Left hindlimb (tissue), 1 donor: Measurements from ENCODE around the gene GNAL.

ENCODE experiments used
- DNase-seq: peaks from one replicate; pipeline ENCODE4 v3.0.0-alpha.2; 2018

The GNAL gene

GRCh38 chr18:11817229-11817628 lies 128.2 kb downstream of the GNAL start:
- DNase-seq: no peak

GRCh38 chr18:11818486-11819203 lies 129.6 kb downstream of the GNAL start:
- no peak for DNase-seq

- no peak for DNase-seq
These were observed 130.9 kb downstream of the GNAL start for GRCh38 chr18:11819938-11820337.

- no peak for DNase-seq
These were observed 131.6 kb downstream of the GNAL start for GRCh38 chr18:11820697-11821096.

- DNase-seq: no peak
These were observed 132.1 kb downstream of the GNAL start for GRCh38 chr18:11821208-11821607.

- DNase-seq: no peak
These were observed 132.7 kb downstream of the GNAL start for GRCh38 chr18:11821643-11822237.

- no peak for DNase-seq
These were observed 134.5 kb downstream of the GNAL start for GRCh38 chr18:11823545-11823944.

- no peak for DNase-seq
These were observed 137.8 kb downstream of the GNAL start for GRCh38 chr18:11826836-11827235.

- no peak for DNase-seq
These were observed 139.8 kb downstream of the GNAL start for GRCh38 chr18:11828786-11829432.

GRCh38 chr18:11830585-11830984 lies 141.5 kb downstream of the GNAL start:
- no peak for DNase-seq

GRCh38 chr18:11831921-11832320 lies 142.9 kb downstream of the GNAL start:
- no peak for DNase-seq

- no peak for DNase-seq
These were observed 145.7 kb downstream of the GNAL start for GRCh38 chr18:11834772-11835171.

GRCh38 chr18:11839556-11839955 lies 150.5 kb downstream of the GNAL start:
- DNase-seq: no peak

- no peak for DNase-seq
These were observed 151.4 kb downstream of the GNAL start for GRCh38 chr18:11840493-11840892.

GRCh38 chr18:11842562-11842961 lies 153.5 kb downstream of the GNAL start:
- DNase-seq: no peak

- DNase-seq: no peak
These were observed 155.4 kb downstream of the GNAL start for GRCh38 chr18:11844436-11844835.

GRCh38 chr18:11845654-11846053 lies 156.6 kb downstream of the GNAL start:
- DNase-seq: no peak

- no peak for DNase-seq
These were observed 158.7 kb downstream of the GNAL start for GRCh38 chr18:11847811-11848210.

GRCh38 chr18:11849279-11849678 lies 160.2 kb downstream of the GNAL start:
- no peak for DNase-seq

GRCh38 chr18:11849841-11850634 lies 161.0 kb downstream of the GNAL start:
- DNase-seq: peak; percentile 76

- no peak for DNase-seq
These were observed 161.7 kb downstream of the GNAL start for GRCh38 chr18:11850821-11851145.

GRCh38 chr18:11851146-11851805 lies 162.2 kb downstream of the GNAL start, which contains the start of gene CHMP1B:
CHMP1B (plus strand) TSS chr18:11851413; CDS start chr18:11851512, 99 bp downstream.
- DNase-seq: peak; percentile 98

GRCh38 chr18:11851806-11852337 lies 162.8 kb downstream of the GNAL start:
- no peak for DNase-seq
